ENCODE measurements around the gene EBF3. TPM values are rescaled to one million over a fixed set of nuclear protein-coding genes. Genes with fewer than 3 reads are reported as not detected.

Gene EBF3
- total RNA-seq, 6 experiments from 2014 or later: 0.12 TPM; not detected in 5

GRCh38 chr10:129935102-129935866, 28.8 kb downstream of the EBF3 start:
- no peak for ATAC-seq
- intact Hi-C loops (cut with DNase I): no loop called here
- H3K27me3 ChIP-seq: no peaks in the 10 kb centered on the region

DNA sequence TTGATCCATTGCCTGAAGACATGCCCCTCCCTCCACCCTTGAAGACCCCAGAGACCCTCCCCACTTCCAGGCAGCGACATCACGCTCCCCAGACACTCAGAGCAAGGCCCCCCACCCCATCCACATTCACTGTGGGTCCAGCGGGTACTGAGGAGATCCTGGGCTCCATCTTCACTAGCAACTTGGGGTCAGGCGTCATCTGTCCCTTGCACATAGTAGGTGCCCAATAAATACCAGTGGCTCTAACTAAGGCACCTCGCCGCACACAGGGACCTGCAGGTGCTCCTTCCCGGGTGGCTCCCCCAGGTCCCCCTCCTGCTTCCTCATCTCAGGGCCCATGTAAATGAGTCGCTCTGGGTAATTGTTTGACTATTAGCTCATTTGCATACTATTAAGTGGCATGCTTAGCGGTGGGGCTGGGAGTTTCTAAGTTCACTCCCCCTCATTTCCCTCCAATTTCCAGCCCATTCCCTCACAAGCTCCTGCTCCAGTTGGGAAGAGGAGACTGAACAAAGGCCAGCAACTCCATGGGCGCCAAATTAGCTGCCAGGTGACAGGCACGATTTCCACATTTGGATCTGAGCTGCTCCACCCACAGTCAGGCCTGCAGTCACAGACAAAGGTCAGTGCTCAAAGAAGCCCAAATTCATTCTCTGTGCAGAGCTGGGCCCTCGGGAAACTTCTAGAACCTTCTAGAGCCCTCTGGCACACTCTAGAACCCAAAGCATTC, 29.7 kb downstream of the EBF3 start:
- intact Hi-C loops (cut with DNase I): no loop called here
- 77% methylated on average over 3 of the region's 12 CpGs for WGBS (ENCODE audit: insufficient coverage, low coverage, low lambda C conversion rate, missing lambda C conversion rate)
- Histone ChIP-seq H3K9me3 (no peaks in the 10 kb centered on the region), H3K27me3 (no peaks in the 10 kb centered on the region), H3K4me1 (no peaks in the 10 kb centered on the region), H3K27ac (no peak overlapping the region), H3K36me3 (no peaks in the 10 kb centered on the region), H3K4me3 (no peak overlapping the region)
- DNase-seq (peak in 1 of 3 donors; percentile 27), ATAC-seq (no peak)
- TF ChIP-seq CTCF (IDR thresholded peaks at IDR 0.05): no peak
- TF ChIP-seq POLR2A (IDR thresholded peaks at IDR 0.05): no peak

More at GRCh38 chr10:129935102-129935866, 28.8 kb downstream of the EBF3 start:
- WGBS (ENCODE audit: insufficient coverage, low coverage, low lambda C conversion rate, missing lambda C conversion rate): 90% methylated on average over 2 of the region's 16 CpGs
- TF ChIP-seq POLR2A (IDR thresholded peaks at IDR 0.05) (no peak), CTCF (IDR thresholded peaks at IDR 0.05) (no peak)
- Histone ChIP-seq H3K27ac (no peak overlapping the region), H3K4me1 (no peaks in the 10 kb centered on the region), H3K4me3 (no peak overlapping the region), H3K9me3 (no peaks in the 10 kb centered on the region), H3K36me3 (no peaks in the 10 kb centered on the region)
- peak in 1 of 3 donors; percentile 33 for DNase-seq

- H3K36me3 ChIP-seq: no peaks in the 10 kb centered on the region
- TF ChIP-seq POLR2A (IDR thresholded peaks at IDR 0.05): no peak
- no peak for TF ChIP-seq CTCF (IDR thresholded peaks at IDR 0.05)
- H3K27ac ChIP-seq: no peak overlapping the region
- no peaks in the 10 kb centered on the region for H3K4me1 ChIP-seq
- H3K9me3 ChIP-seq: no peaks in the 10 kb centered on the region
- intact Hi-C loops (cut with DNase I): no loop called here
- H3K27me3 ChIP-seq: no peaks in the 10 kb centered on the region
- no peak overlapping the region for H3K4me3 ChIP-seq
- 84% methylated on average over 5 of the region's 14 CpGs for WGBS (ENCODE audit: insufficient coverage, low coverage, low lambda C conversion rate, missing lambda C conversion rate)
- DNase-seq: peak in 1 of 3 donors; percentile 32
- ATAC-seq: no peak
Measured at GRCh38 chr10:129933456-129934092, 30.5 kb downstream of the EBF3 start.

- intact Hi-C loops (cut with DNase I): no loop called here
- no peak for DNase-seq
Measured at GRCh38 chr10:129932751-129933433, 31.2 kb downstream of the EBF3 start.

More at GRCh38 chr10:129932751-129933433, 31.2 kb downstream of the EBF3 start:
- no peak for ATAC-seq
- Histone ChIP-seq H3K36me3 (no peaks in the 10 kb centered on the region), H3K27ac (no peak overlapping the region), H3K27me3 (no peaks in the 10 kb centered on the region), H3K4me3 (no peak overlapping the region), H3K4me1 (no peaks in the 10 kb centered on the region), H3K9me3 (no peaks in the 10 kb centered on the region)
- WGBS (ENCODE audit: insufficient coverage, low coverage, low lambda C conversion rate, missing lambda C conversion rate): 77% methylated on average over 17 of the region's 24 CpGs
- TF ChIP-seq CTCF (IDR thresholded peaks at IDR 0.05) (no peak), POLR2A (IDR thresholded peaks at IDR 0.05) (no peak)
